ENCODE results near the gene SLC23A2.
"Not testable (repeated sequence)": the region's sequence is repeated elsewhere in the genome, so short reads cannot be mapped to it uniquely, and the experiment has no call there.

The SLC23A2 gene

DNA sequence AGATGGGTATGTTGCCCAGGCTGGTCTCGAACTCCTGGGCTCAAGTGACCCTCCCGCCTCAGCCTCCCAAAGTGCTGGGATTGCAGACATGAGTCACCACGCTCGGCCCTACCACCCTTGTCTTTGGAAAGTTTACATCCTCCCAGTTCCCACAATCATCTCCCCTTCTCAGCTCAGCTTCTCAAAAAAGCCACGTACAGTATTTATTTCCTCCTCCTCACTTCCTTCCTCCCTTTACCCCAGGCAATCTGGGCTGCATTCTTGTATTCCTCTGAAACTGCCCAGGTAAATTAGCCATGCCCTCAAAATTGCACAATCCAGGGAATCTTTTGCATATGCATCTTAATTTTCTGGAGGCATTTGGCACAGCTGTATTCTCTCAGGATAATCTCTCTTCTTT, 7.4 kb upstream of the SLC23A2 start:
- Histone ChIP-seq H3K4me1 (ENCODE audit: control insufficient read depth in 1 of 2, insufficient read depth in 2 of 2, low read length in 2 of 2) (no peaks in the 10 kb centered on the region), H3K27me3 (ENCODE audit: control insufficient read depth in 1 of 2, insufficient read depth in 2 of 2, low read length in 2 of 2) (no peaks in the 10 kb centered on the region), H3K9ac (ENCODE audit: low read depth in 1 of 2, low read length in 2 of 2) (no peak overlapping the region), H3K27ac (ENCODE audit: low read depth, low read length) (no peak overlapping the region), H3K36me3 (ENCODE audit: control insufficient read depth in 1 of 2, insufficient read depth in 2 of 2, low read length in 2 of 2) (no peaks in the 10 kb centered on the region), H3K4me3 (ENCODE audit: low read depth in 1 of 2, low read length in 2 of 2) (no peak overlapping the region), H3K9me3 (ENCODE audit: control insufficient read depth in 1 of 2, low read length in 2 of 2) (no peaks in the 10 kb centered on the region)

DNA sequence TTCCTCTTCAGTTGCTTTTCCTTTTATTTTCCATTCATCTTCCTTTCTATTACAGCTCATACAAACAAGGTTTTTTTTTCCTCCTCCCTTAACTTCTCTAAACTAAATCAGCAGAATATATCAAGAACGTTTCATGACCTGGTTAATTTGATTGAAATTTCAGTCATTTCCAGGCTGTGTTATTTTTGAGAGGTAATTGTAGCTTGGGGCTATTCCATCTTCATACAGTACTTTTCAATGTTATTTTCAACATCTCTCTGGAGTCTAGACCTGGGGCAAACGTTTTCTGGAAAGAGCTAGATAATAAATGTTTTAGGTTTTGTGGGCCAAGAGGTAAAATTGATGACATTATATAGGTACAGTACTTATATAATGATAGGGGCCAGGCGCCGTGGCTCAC, 4.0 kb upstream of the SLC23A2 start:
- Histone ChIP-seq H3K9ac (ENCODE audit: low read depth in 1 of 2, low read length in 2 of 2) (no peak overlapping the region), H3K27ac (ENCODE audit: low read depth, low read length) (no peak overlapping the region)

DNA sequence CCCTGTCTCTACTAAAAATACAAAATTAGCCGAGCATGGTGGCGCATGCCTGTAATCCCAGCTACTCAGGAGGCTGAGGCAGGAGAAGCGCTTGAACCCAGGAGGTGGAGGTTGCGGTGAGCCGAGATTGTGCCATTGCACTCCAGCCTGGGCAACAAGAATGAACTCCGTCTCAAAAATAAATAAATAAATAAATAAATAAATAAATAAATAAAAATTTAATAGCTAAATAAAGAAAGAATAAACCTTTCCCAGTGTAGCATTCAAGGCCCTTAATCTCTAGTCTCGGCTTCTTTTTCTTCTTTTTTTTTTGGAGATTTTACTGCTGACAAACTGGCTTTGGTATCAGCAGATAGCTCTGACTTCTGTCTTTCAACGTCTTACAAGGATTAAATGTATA, 3.5 kb upstream of the SLC23A2 start:
- not testable (repeated sequence) for H3K4me1 ChIP-seq (ENCODE audit: control insufficient read depth in 1 of 2, insufficient read depth in 2 of 2, low read length in 2 of 2); H3K9ac ChIP-seq (ENCODE audit: low read depth in 1 of 2, low read length in 2 of 2); H3K27ac ChIP-seq (ENCODE audit: low read depth, low read length); H3K9me3 ChIP-seq (ENCODE audit: control insufficient read depth in 1 of 2, low read length in 2 of 2); H3K36me3 ChIP-seq (ENCODE audit: control insufficient read depth in 1 of 2, insufficient read depth in 2 of 2, low read length in 2 of 2); H3K27me3 ChIP-seq (ENCODE audit: control insufficient read depth in 1 of 2, insufficient read depth in 2 of 2, low read length in 2 of 2); H3K4me3 ChIP-seq (ENCODE audit: low read depth in 1 of 2, low read length in 2 of 2)

More for the DNA sequence above, 4.0 kb upstream of the SLC23A2 start:
- H3K4me3 ChIP-seq (ENCODE audit: low read depth in 1 of 2, low read length in 2 of 2): no peak overlapping the region
- no peaks in the 10 kb centered on the region for H3K9me3 ChIP-seq (ENCODE audit: control insufficient read depth in 1 of 2, low read length in 2 of 2)
- H3K4me1 ChIP-seq (ENCODE audit: control insufficient read depth in 1 of 2, insufficient read depth in 2 of 2, low read length in 2 of 2): peaks cover 0 to 4% of the 10 kb centered on the region in 2 donors
- H3K36me3 ChIP-seq (ENCODE audit: control insufficient read depth in 1 of 2, insufficient read depth in 2 of 2, low read length in 2 of 2): no peaks in the 10 kb centered on the region
- no peaks in the 10 kb centered on the region for H3K27me3 ChIP-seq (ENCODE audit: control insufficient read depth in 1 of 2, insufficient read depth in 2 of 2, low read length in 2 of 2)

DNA sequence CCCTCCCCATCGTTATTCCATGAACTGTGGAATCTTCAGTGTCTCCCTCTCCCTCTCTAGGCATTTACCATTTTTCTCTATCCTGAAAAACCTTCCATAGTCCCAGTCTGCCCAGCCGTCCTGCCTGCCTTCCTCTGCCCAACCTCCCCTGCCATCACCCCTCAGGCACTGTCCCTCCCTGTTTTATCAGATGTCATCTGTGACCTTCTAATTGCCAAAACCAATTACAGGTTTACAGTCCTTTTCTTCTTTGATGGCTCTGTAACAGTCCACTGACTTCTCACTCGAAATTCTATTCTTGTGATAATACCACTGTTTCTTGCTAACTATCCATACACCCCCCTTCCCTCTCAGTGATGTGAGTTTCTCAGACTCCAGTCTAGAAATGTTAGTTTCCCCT, 2.3 kb upstream of the SLC23A2 start:
- Histone ChIP-seq H3K9ac (ENCODE audit: low read depth in 1 of 2, low read length in 2 of 2) (no peak overlapping the region), H3K36me3 (ENCODE audit: control insufficient read depth in 1 of 2, insufficient read depth in 2 of 2, low read length in 2 of 2) (no peaks in the 10 kb centered on the region), H3K27me3 (ENCODE audit: control insufficient read depth in 1 of 2, insufficient read depth in 2 of 2, low read length in 2 of 2) (no peaks in the 10 kb centered on the region), H3K4me3 (ENCODE audit: low read depth in 1 of 2, low read length in 2 of 2) (no peak overlapping the region), H3K4me1 (ENCODE audit: control insufficient read depth in 1 of 2, insufficient read depth in 2 of 2, low read length in 2 of 2) (peaks cover 6 to 10% of the 10 kb centered on the region in 2 donors), H3K27ac (ENCODE audit: low read depth, low read length) (no peak overlapping the region), H3K9me3 (ENCODE audit: control insufficient read depth in 1 of 2, low read length in 2 of 2) (no peaks in the 10 kb centered on the region)

DNA sequence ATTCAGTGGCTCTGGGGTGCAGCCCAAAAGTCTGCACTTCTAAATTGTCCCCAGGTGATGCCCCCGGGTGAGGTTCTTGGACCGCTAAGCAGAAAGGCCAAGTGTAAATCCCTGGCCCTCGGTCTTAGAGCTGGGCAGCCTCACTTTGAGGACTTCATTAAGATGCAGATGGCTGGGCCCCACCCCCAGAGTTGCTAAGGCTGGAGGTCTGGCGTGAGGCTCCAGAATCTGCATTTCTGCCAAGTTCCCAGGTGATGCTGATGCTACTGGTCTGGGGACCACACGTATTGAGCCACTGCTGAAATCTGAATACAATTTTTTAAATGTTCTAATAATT, 735 bp upstream of the SLC23A2 start:
- Histone ChIP-seq H3K4me3 (ENCODE audit: low read depth in 1 of 2, low read length in 2 of 2) (peak overlapping the region; percentile 87 to 88), H3K4me1 (ENCODE audit: control insufficient read depth in 1 of 2, insufficient read depth in 2 of 2, low read length in 2 of 2) (peaks cover 6 to 10% of the 10 kb centered on the region in 2 donors), H3K27ac (ENCODE audit: low read depth, low read length) (no peak overlapping the region)

DNA sequence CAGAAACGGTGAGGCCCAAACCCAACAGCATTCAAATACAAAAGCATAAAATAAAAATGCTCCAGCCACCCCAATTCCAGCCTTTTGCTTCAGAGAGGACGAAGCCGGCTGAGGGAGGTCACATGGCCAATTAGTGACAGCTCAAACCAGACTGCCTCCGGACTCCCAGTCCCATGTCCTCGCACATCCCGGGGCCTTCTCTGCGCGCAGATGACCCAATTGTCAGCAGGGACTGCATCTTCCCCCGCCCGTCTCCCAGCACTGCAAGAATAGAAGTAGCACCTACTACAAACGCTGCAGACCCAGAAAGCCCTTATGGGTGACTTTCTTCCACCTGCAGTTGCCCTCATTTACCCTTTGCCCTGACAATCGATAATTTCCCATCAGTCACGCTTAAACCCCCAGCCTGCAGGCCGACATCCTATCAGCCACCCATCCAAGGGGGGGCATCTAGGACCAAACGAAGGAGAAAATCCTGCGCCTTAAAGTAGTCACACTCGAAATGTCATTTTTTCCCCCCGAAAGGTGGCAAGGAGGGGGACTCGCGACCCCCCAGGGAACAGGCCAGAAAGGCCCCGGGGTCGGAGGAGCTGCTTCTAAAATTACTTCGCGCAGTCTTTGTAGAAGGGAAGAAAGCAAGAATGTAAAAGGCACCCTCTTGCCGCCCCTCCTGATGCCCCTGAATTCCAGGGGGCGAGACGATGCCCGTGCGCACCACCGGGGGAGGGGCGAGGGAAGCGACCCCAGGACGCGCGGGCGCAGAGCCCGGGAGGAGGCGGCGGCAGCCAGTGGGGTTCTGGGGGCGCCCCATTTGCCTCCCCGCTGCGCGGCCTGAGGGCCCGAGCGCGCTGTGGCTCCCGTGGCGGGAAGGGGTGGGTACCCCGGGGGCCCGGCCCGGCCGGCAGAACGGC, 792 bp downstream of the SLC23A2 start:
- Histone ChIP-seq H3K4me1 (ENCODE audit: control insufficient read depth in 1 of 2, insufficient read depth in 2 of 2, low read length in 2 of 2) (peaks cover 6 to 10% of the 10 kb centered on the region in 2 donors), H3K9ac (ENCODE audit: low read depth in 1 of 2, low read length in 2 of 2) (peak overlapping the region; percentile 68 to 79), H3K27ac (ENCODE audit: low read depth, low read length) (no peak overlapping the region), H3K27me3 (ENCODE audit: control insufficient read depth in 1 of 2, insufficient read depth in 2 of 2, low read length in 2 of 2) (no peaks in the 10 kb centered on the region), H3K9me3 (ENCODE audit: control insufficient read depth in 1 of 2, low read length in 2 of 2) (no peaks in the 10 kb centered on the region), H3K36me3 (ENCODE audit: control insufficient read depth in 1 of 2, insufficient read depth in 2 of 2, low read length in 2 of 2) (no peaks in the 10 kb centered on the region), H3K4me3 (ENCODE audit: low read depth in 1 of 2, low read length in 2 of 2) (peak overlapping the region; percentile 74 to 86)

More for the DNA sequence above, 735 bp upstream of the SLC23A2 start:
- Histone ChIP-seq H3K36me3 (ENCODE audit: control insufficient read depth in 1 of 2, insufficient read depth in 2 of 2, low read length in 2 of 2) (no peaks in the 10 kb centered on the region), H3K9ac (ENCODE audit: low read depth in 1 of 2, low read length in 2 of 2) (peak overlapping the region in 1 of 2 donors; percentile 60), H3K27me3 (ENCODE audit: control insufficient read depth in 1 of 2, insufficient read depth in 2 of 2, low read length in 2 of 2) (no peaks in the 10 kb centered on the region), H3K9me3 (ENCODE audit: control insufficient read depth in 1 of 2, low read length in 2 of 2) (no peaks in the 10 kb centered on the region)

DNA sequence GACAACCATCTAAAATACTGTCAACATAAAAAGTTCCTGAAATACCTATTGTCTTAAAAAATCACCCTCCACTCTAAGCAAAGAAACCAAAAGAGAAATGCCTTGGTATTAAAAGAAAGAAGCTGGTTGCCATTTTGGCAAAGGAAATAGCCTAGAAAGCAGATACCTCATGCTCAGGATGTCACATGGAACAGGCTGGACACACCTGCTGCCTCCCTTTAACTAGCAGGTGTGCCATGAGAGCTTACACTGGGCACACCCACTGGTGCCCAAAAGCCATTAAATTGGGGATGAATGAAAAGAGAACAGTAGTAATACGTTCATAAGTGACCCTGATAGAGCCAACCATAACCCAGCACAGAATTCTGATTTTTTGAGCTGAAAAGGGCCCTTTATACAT, 1.5 kb downstream of the SLC23A2 start:
- Histone ChIP-seq H3K36me3 (ENCODE audit: control insufficient read depth in 1 of 2, insufficient read depth in 2 of 2, low read length in 2 of 2) (no peaks in the 10 kb centered on the region), H3K27me3 (ENCODE audit: control insufficient read depth in 1 of 2, insufficient read depth in 2 of 2, low read length in 2 of 2) (no peaks in the 10 kb centered on the region), H3K4me1 (ENCODE audit: control insufficient read depth in 1 of 2, insufficient read depth in 2 of 2, low read length in 2 of 2) (peaks cover 6 to 10% of the 10 kb centered on the region in 2 donors), H3K27ac (ENCODE audit: low read depth, low read length) (no peak overlapping the region), H3K9ac (ENCODE audit: low read depth in 1 of 2, low read length in 2 of 2) (no peak overlapping the region), H3K4me3 (ENCODE audit: low read depth in 1 of 2, low read length in 2 of 2) (peak overlapping the region; percentile 74 to 86), H3K9me3 (ENCODE audit: control insufficient read depth in 1 of 2, low read length in 2 of 2) (no peaks in the 10 kb centered on the region)

DNA sequence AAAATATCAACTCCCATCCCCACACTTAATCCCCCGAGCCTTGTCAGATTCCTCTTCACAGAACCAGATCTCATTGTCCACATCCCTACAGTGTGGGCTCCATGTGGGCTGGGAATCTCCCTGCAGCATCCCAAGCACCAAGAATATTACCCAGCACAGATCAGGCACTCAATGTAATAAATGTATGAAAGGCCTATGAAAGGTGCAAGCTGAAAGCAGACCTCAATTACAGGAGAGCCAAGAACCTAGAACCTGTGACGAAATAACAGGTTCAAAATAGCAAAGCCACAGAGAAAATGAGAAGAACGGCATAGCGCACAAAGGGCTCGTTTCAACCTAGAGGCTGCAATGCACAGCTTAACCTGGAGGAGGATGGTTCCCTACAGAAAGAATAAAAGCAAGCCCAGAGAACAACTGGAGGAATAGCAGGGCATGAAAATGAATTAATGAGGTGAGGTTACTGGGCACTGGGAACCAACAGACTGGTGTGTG, 3.1 kb downstream of the SLC23A2 start:
- Histone ChIP-seq H3K4me1 (ENCODE audit: control insufficient read depth in 1 of 2, insufficient read depth in 2 of 2, low read length in 2 of 2) (peaks cover 6 to 10% of the 10 kb centered on the region in 2 donors), H3K27me3 (ENCODE audit: control insufficient read depth in 1 of 2, insufficient read depth in 2 of 2, low read length in 2 of 2) (no peaks in the 10 kb centered on the region), H3K9ac (ENCODE audit: low read depth in 1 of 2, low read length in 2 of 2) (no peak overlapping the region), H3K4me3 (ENCODE audit: low read depth in 1 of 2, low read length in 2 of 2) (no peak overlapping the region), H3K36me3 (ENCODE audit: control insufficient read depth in 1 of 2, insufficient read depth in 2 of 2, low read length in 2 of 2) (no peaks in the 10 kb centered on the region), H3K9me3 (ENCODE audit: control insufficient read depth in 1 of 2, low read length in 2 of 2) (no peaks in the 10 kb centered on the region), H3K27ac (ENCODE audit: low read depth, low read length) (no peak overlapping the region)

DNA sequence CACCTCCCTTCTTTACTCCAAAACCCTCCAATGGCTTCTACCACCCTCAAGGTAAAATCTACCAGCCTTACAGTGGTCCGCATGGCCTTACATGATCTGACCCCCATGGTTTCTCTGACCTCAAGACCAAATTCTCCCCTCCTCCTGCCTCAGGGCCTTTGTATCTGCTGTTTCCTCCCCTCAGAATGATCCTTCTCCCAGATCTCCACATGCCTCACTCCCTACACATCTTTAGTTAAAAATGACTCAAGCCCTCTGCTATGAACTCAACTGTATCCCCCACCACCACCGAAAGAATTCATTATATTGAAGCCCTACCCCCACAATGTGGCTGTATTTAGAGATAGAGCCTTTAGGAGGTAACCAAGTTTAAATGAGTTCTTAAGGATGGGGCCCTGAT, 4.1 kb downstream of the SLC23A2 start:
- Histone ChIP-seq H3K27me3 (ENCODE audit: control insufficient read depth in 1 of 2, insufficient read depth in 2 of 2, low read length in 2 of 2) (no peaks in the 10 kb centered on the region), H3K36me3 (ENCODE audit: control insufficient read depth in 1 of 2, insufficient read depth in 2 of 2, low read length in 2 of 2) (no peaks in the 10 kb centered on the region), H3K4me3 (ENCODE audit: low read depth in 1 of 2, low read length in 2 of 2) (no peak overlapping the region), H3K9me3 (ENCODE audit: control insufficient read depth in 1 of 2, low read length in 2 of 2) (no peaks in the 10 kb centered on the region), H3K4me1 (ENCODE audit: control insufficient read depth in 1 of 2, insufficient read depth in 2 of 2, low read length in 2 of 2) (peaks cover 6 to 10% of the 10 kb centered on the region in 2 donors), H3K9ac (ENCODE audit: low read depth in 1 of 2, low read length in 2 of 2) (no peak overlapping the region), H3K27ac (ENCODE audit: low read depth, low read length) (no peak overlapping the region)

DNA sequence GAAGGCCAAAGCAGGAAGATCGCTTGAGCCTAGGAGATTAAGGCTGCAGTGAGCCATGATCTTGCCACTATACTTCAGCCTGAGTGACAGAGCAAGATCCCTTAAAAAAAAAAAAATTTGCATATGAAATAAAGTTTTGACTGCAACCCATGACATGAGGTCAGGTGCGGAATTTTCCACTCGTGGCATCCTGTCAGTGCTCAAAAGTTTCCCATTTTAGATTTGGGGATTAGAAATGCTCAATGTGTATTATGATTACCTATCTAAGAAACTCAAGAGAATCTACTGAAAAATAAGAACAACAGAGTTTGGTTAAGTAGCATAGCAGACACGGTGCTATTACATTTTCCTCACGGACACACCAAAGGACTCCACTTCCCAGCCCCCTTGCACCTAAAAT, 11.7 kb downstream of the SLC23A2 start:
- H3K27me3 ChIP-seq (ENCODE audit: control insufficient read depth in 1 of 2, insufficient read depth in 2 of 2, low read length in 2 of 2): no peaks in the 10 kb centered on the region
- no peak overlapping the region for H3K27ac ChIP-seq (ENCODE audit: low read depth, low read length)
- no peaks in the 10 kb centered on the region for H3K9me3 ChIP-seq (ENCODE audit: control insufficient read depth in 1 of 2, low read length in 2 of 2)
- H3K4me3 ChIP-seq (ENCODE audit: low read depth in 1 of 2, low read length in 2 of 2): no peak overlapping the region
- H3K9ac ChIP-seq (ENCODE audit: low read depth in 1 of 2, low read length in 2 of 2): no peak overlapping the region
- no peaks in the 10 kb centered on the region for H3K4me1 ChIP-seq (ENCODE audit: control insufficient read depth in 1 of 2, insufficient read depth in 2 of 2, low read length in 2 of 2)
- no peaks in the 10 kb centered on the region for H3K36me3 ChIP-seq (ENCODE audit: control insufficient read depth in 1 of 2, insufficient read depth in 2 of 2, low read length in 2 of 2)

Measured in duodenal mucosa (tissue), 2 donors.